Neutrophil (primary cell): Measurements from ENCODE around the gene TBC1D12.

Experiments
- H3K27ac ChIP-seq: fragments of 200-600 bp; sonication (generic); 2 replicates; pipeline ENCODE4 v1.5.1; 2016; ENCODE audit warnings: mild to moderate bottlenecking, moderate library complexity
- H3K27me3 ChIP-seq: fragments of 200-600 bp; sonication (generic); 2 replicates; pipeline ENCODE4 v1.6.0; 2016; ENCODE audit warnings: mild to moderate bottlenecking
- H3K36me3 ChIP-seq: fragments of 200-600 bp; sonication (generic); 2 replicates; pipeline ENCODE4 v1.5.1; 2017
- H3K4me1 ChIP-seq, 2 experiments: fragments of 200-600 bp in 1 of 2; sonication (generic) in 1 of 2; 1 replicate in 1 of 2; 2 replicates in 1 of 2; pipeline versions ENCODE4 v1.5.1 to v1.6.1; 2013 to 2016; ENCODE audit warnings: low read depth in 1 of 2, low read length in 1 of 2, mild to moderate bottlenecking in 1 of 2, moderate library complexity in 1 of 2; ENCODE audit not compliant: control insufficient read depth in 1 of 2, insufficient read depth in 1 of 2
- H3K4me3 ChIP-seq, 2 experiments: fragments of 200-600 bp in 1 of 2; sonication (generic) in 1 of 2; 1 replicate in 1 of 2; 2 replicates in 1 of 2; pipeline ENCODE4 v1.5.1; 2013 to 2016; ENCODE audit warnings: low read depth in 1 of 2, low read length in 1 of 2, mild to moderate bottlenecking in 1 of 2, moderate library complexity in 1 of 2
- H3K9me3 ChIP-seq: fragments of 200-600 bp; sonication (generic); 2 replicates; pipeline ENCODE4 v1.5.1; 2016
- TF ChIP-seq, protein P1 (sequence below): fragments of 200-600 bp; sonication (generic); IDR thresholded peaks from 2 replicates; pipeline ENCODE4 v1.5.1; 2016; ENCODE audit warnings: antibody characterized with exemption

Gene TBC1D12

DNA sequence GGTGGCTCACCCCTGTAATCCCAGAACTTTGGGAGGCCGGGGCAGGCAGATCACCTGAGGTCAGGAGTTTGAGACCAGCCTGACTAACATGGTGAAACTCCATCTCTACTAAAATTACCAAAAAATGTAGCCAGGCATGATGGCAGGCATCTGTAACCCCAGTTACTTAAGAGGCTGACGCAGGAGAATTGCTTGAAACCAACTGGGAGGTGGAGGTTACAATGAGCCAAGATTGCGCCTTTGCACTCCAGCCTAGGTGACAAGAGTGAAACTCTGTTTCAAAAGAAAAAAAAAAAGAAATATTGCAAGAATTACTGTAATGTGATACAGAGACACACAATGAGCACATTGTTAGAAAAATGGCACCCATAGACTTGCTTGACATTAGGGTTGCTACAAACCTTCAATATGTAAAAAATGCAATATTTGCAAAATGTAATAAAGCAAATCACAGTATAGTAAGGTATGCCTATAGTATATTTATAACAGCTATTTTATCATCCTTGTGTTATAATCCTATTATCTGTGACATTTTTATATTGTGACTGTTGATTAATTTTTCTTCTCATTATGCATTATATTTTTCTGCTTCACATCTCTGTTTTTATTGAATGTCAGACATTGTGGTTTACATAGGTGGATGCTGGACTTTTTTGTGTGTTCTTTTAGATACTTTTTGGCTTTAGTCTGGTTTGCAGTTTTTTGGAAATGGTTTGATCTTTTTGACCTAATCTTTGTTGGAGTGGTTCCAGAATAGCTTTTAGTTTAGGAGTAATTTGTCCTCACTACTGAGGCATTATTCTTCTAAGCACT is 87.8 kb downstream of the TBC1D12 start:
- H3K27ac ChIP-seq, result no peak overlapping the region
- H3K4me1 ChIP-seq, result no peaks in the 10 kb centered on the region
- no peaks in the 10 kb centered on the region for H3K27me3 ChIP-seq
- TF ChIP-seq, protein P1, sequence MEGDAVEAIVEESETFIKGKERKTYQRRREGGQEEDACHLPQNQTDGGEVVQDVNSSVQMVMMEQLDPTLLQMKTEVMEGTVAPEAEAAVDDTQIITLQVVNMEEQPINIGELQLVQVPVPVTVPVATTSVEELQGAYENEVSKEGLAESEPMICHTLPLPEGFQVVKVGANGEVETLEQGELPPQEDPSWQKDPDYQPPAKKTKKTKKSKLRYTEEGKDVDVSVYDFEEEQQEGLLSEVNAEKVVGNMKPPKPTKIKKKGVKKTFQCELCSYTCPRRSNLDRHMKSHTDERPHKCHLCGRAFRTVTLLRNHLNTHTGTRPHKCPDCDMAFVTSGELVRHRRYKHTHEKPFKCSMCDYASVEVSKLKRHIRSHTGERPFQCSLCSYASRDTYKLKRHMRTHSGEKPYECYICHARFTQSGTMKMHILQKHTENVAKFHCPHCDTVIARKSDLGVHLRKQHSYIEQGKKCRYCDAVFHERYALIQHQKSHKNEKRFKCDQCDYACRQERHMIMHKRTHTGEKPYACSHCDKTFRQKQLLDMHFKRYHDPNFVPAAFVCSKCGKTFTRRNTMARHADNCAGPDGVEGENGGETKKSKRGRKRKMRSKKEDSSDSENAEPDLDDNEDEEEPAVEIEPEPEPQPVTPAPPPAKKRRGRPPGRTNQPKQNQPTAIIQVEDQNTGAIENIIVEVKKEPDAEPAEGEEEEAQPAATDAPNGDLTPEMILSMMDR, result no peak
- no peak overlapping the region for H3K4me3 ChIP-seq
- H3K36me3 ChIP-seq, result no peaks in the 10 kb centered on the region
- no peaks in the 10 kb centered on the region for H3K9me3 ChIP-seq

GRCh38 chr10:94490789-94491039 is 88.4 kb downstream of the TBC1D12 start:
- TF ChIP-seq, protein P1, result no peak
- Histone ChIP-seq H3K4me3 (no peak overlapping the region), H3K27me3 (no peaks in the 10 kb centered on the region), H3K9me3 (no peaks in the 10 kb centered on the region), H3K4me1 (no peaks in the 10 kb centered on the region), H3K36me3 (no peaks in the 10 kb centered on the region), H3K27ac (no peak overlapping the region)

DNA sequence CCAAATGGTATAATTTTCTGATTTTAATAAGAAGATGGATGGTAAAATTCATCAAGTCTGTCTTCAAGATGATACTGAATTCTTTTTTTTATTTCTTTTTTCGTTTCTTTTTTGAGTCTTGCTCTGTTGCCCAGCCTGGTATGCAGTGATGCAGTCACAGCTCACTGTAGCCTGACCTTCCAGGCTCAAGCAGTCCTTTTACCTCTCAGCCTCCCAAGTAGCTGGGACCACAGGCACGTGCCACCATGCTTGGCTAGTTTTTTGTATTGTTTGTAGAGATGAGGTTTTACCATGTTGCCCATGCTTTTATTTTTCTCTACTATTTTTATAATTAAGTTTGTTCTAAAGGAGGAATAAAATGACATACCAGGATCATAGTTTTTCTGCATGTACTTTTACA is 91.1 kb downstream of the TBC1D12 start:
- Histone ChIP-seq H3K4me3 (no peak overlapping the region), H3K27me3 (no peaks in the 10 kb centered on the region), H3K4me1 (no peaks in the 10 kb centered on the region), H3K36me3 (no peaks in the 10 kb centered on the region), H3K27ac (no peak overlapping the region), H3K9me3 (no peaks in the 10 kb centered on the region)
- TF ChIP-seq, protein P1, result no peak

- TF ChIP-seq, protein P1, result no peak
- H3K27ac ChIP-seq, result no peak overlapping the region
Measured at GRCh38 chr10:94496010-94496409, 93.7 kb downstream of the TBC1D12 start.

DNA sequence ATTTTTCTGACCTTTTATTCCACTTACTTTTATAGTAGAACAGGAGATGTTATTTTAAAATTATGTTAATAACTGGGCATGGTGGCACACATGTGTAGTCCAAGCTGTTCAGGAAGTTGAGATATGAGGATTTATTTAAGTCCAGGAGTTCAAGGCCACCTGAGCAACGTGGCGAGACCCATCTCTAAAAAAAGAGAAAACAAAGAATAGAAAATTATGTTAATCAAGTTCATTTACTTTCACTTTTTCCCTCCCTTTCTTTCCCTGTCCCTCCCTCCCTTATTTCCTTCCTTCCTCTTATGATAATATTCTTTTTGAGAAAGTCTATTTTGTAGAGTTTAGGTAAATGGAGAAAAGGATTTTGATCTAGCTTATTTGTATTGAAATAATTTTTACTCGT is 94.3 kb downstream of the TBC1D12 start:
- no peaks in the 10 kb centered on the region for H3K9me3 ChIP-seq
- no peak overlapping the region for H3K4me3 ChIP-seq
- H3K4me1 ChIP-seq, result no peaks in the 10 kb centered on the region
- H3K27me3 ChIP-seq, result no peaks in the 10 kb centered on the region
- no peak overlapping the region for H3K27ac ChIP-seq
- H3K36me3 ChIP-seq, result no peaks in the 10 kb centered on the region
- TF ChIP-seq, protein P1, result no peak

More at GRCh38 chr10:94496010-94496409, 93.7 kb downstream of the TBC1D12 start:
- Histone ChIP-seq H3K4me1 (no peaks in the 10 kb centered on the region), H3K9me3 (no peaks in the 10 kb centered on the region), H3K36me3 (no peaks in the 10 kb centered on the region), H3K4me3 (no peak overlapping the region), H3K27me3 (no peaks in the 10 kb centered on the region)
